ENCODE measurements around the gene DTX3. TPM values are rescaled to one million over a fixed set of nuclear protein-coding genes. Genes with fewer than 3 reads are reported as not detected.

Gene DTX3
- total RNA-seq, 1 experiment from 2014 or later: 57.0 TPM

DNA sequence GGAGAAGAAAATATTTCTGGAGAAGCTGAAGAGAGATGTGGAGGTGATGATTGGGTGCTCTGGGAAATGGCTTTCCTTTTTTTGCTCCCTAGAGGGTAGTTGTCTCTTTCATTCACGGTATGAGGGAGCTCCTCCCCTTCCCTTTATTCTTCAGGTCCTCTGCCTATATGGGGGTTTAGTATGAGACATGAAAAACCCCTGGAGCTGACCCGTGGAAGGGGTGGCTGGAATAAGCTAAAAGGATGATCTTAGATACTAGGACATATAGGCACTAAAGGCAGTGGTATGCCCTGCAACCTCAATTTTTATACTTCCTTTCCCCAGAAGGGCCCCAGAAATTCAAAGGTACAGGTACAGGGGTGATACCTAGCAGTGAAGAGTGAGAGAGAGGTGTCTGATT, 4.2 kb upstream of the DTX3 start:
- CTCF ChIA-PET: interaction anchor here (1.0 to 3.3 kb wide), 3 partner anchors 17 to 27 kb away, joined by 3 to 8 read pairs (median 3); no protein-coding TSS in a partner anchor
- POLR2A ChIA-PET: no interaction called here
- H3K36me3 Mint-ChIP-seq: peaks cover 26% of the 10 kb centered on the region

DNA sequence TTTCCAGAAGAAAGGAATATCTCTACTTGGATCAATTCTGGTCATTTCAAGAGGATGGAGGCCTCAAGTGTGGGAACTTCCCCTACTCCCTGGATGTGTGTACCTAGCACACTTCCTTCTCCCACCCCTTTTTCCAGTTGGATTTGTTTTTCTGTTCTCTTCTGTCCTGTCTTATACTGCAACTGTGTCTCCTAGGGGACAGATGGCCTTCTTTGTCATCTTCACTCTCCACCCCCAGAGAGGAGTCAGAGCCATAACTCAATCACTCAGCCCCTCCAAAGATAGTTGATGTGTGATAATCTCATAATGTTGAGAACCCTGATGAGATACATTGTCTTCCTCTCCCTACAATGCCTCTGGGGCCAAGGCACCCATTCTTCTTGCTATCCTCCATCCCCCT, 2.1 kb upstream of the DTX3 start:
- no peak for DNase-seq (ENCODE audit: low spot score)
- Mint-ChIP-seq H3K27me3 (ENCODE audit: low read depth) (no peaks in the 10 kb centered on the region), H3K9me3 (no peaks in the 10 kb centered on the region), H3K4me1 (peaks cover 20% of the 10 kb centered on the region), H3K36me3 (peaks cover 28% of the 10 kb centered on the region), H3K4me3 (no peak overlapping the region), H3K27ac (no peak overlapping the region)
- TF ChIP-seq TCF7 (CRISPR knock-in tag; IDR thresholded peaks at IDR 0.05; ENCODE audit: low read depth): no peak
- no peak for TF ChIP-seq SOX15 (CRISPR knock-in tag; IDR thresholded peaks at IDR 0.05)
- TF ChIP-seq ZNF416 (CRISPR knock-in tag; IDR thresholded peaks at IDR 0.05): no peak
- no peak for TF ChIP-seq PRDM15 (CRISPR knock-in tag; IDR thresholded peaks at IDR 0.05)
- TF ChIP-seq MYBL2 (CRISPR knock-in tag; IDR thresholded peaks at IDR 0.05): no peak
- TF ChIP-seq, protein P1, sequence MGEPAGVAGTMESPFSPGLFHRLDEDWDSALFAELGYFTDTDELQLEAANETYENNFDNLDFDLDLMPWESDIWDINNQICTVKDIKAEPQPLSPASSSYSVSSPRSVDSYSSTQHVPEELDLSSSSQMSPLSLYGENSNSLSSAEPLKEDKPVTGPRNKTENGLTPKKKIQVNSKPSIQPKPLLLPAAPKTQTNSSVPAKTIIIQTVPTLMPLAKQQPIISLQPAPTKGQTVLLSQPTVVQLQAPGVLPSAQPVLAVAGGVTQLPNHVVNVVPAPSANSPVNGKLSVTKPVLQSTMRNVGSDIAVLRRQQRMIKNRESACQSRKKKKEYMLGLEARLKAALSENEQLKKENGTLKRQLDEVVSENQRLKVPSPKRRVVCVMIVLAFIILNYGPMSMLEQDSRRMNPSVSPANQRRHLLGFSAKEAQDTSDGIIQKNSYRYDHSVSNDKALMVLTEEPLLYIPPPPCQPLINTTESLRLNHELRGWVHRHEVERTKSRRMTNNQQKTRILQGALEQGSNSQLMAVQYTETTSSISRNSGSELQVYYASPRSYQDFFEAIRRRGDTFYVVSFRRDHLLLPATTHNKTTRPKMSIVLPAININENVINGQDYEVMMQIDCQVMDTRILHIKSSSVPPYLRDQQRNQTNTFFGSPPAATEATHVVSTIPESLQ (CRISPR knock-in tag; IDR thresholded peaks at IDR 0.05): no peak
- TF ChIP-seq ZNF512 (CRISPR knock-in tag; IDR thresholded peaks at IDR 0.05; ENCODE audit: borderline replicate concordance): no peak
- TF ChIP-seq GTF2I (CRISPR knock-in tag; conservative IDR thresholded peaks at IDR 0.05): no peak
- no peak for TF ChIP-seq IRF1 (CRISPR knock-in tag; IDR thresholded peaks at IDR 0.05)
- no peak for TF ChIP-seq SMAD3 (CRISPR knock-in tag; IDR thresholded peaks at IDR 0.05; ENCODE audit: borderline replicate concordance)
- TF ChIP-seq, protein P2, sequence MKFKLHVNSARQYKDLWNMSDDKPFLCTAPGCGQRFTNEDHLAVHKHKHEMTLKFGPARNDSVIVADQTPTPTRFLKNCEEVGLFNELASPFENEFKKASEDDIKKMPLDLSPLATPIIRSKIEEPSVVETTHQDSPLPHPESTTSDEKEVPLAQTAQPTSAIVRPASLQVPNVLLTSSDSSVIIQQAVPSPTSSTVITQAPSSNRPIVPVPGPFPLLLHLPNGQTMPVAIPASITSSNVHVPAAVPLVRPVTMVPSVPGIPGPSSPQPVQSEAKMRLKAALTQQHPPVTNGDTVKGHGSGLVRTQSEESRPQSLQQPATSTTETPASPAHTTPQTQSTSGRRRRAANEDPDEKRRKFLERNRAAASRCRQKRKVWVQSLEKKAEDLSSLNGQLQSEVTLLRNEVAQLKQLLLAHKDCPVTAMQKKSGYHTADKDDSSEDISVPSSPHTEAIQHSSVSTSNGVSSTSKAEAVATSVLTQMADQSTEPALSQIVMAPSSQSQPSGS (CRISPR knock-in tag; IDR thresholded peaks at IDR 0.05; ENCODE audit: borderline replicate concordance, low read depth): no peak
- TF ChIP-seq, protein P3, sequence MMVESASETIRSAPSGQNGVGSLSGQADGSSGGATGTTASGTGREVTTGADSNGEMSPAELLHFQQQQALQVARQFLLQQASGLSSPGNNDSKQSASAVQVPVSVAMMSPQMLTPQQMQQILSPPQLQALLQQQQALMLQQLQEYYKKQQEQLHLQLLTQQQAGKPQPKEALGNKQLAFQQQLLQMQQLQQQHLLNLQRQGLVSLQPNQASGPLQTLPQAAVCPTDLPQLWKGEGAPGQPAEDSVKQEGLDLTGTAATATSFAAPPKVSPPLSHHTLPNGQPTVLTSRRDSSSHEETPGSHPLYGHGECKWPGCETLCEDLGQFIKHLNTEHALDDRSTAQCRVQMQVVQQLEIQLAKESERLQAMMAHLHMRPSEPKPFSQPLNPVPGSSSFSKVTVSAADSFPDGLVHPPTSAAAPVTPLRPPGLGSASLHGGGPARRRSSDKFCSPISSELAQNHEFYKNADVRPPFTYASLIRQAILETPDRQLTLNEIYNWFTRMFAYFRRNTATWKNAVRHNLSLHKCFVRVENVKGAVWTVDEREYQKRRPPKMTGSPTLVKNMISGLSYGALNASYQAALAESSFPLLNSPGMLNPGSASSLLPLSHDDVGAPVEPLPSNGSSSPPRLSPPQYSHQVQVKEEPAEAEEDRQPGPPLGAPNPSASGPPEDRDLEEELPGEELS (CRISPR knock-in tag; IDR thresholded peaks at IDR 0.05): no peak
- TF ChIP-seq USF2 (CRISPR knock-in tag; IDR thresholded peaks at IDR 0.05): no peak
- TF ChIP-seq ESRRA (CRISPR knock-in tag; IDR thresholded peaks at IDR 0.05; ENCODE audit: borderline replicate concordance): no peak
- TF ChIP-seq E2F5 (CRISPR knock-in tag; IDR thresholded peaks at IDR 0.05): no peak
- TF ChIP-seq FOXK1 (CRISPR knock-in tag; IDR thresholded peaks at IDR 0.05): no peak
- TF ChIP-seq, protein P4, sequence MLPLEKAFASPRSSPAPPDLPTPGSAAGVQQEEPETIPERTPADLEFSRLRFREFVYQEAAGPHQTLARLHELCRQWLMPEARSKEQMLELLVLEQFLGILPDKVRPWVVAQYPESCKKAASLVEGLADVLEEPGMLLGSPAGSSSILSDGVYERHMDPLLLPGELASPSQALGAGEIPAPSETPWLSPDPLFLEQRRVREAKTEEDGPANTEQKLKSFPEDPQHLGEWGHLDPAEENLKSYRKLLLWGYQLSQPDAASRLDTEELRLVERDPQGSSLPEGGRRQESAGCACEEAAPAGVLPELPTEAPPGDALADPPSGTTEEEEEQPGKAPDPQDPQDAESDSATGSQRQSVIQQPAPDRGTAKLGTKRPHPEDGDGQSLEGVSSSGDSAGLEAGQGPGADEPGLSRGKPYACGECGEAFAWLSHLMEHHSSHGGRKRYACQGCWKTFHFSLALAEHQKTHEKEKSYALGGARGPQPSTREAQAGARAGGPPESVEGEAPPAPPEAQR (CRISPR knock-in tag; IDR thresholded peaks at IDR 0.05): no peak
- TF ChIP-seq ELF4 (CRISPR knock-in tag; IDR thresholded peaks at IDR 0.05; ENCODE audit: low read depth): no peak
- ChIA-PET CTCF (no interaction called here), POLR2A (no interaction called here)
- ATAC-seq: no peak

More for the DNA sequence above, 4.2 kb upstream of the DTX3 start:
- no peaks in the 10 kb centered on the region for H3K27me3 Mint-ChIP-seq (ENCODE audit: low read depth)
- H3K4me1 Mint-ChIP-seq: peaks cover 14% of the 10 kb centered on the region
- DNase-seq (ENCODE audit: low spot score) (no peak), ATAC-seq (no peak)
- H3K27ac Mint-ChIP-seq: no peak overlapping the region
- TF ChIP-seq ZNF671 (CRISPR knock-in tag; IDR thresholded peaks at IDR 0.05) (no peak), SP1 (CRISPR knock-in tag; conservative IDR thresholded peaks at IDR 0.05) (no peak)
- H3K9me3 Mint-ChIP-seq: no peaks in the 10 kb centered on the region
- H3K4me3 Mint-ChIP-seq: no peak overlapping the region
